HG03097 (cell line): ENCODE measurements around the gene NBR1.
"Not testable (repeated sequence)": the region's sequence is repeated elsewhere in the genome, so short reads cannot be mapped to it uniquely, and the experiment has no call there.

Experiments used
- ATAC-seq: cut with Tn5 transposase; IDR thresholded peaks from one replicate; pipeline ENCODE4 v1.9.1; 2021; ENCODE audit not compliant: unreplicated experiment, low FRiP score

Gene NBR1

GRCh38 chr17:43211480-43212402 lies 40.7 kb downstream of the NBR1 start, which contains the start of gene TMEM106A:
TSS of gene TMEM106A (plus strand) at chr17:43211875. CDS start at chr17:43213042, 1,167 bp downstream.
- peak; percentile 50 for ATAC-seq

GRCh38 chr17:43212641-43213490 lies 41.9 kb downstream of the NBR1 start:
- ATAC-seq, result no peak

- no peak for ATAC-seq
Measured at GRCh38 chr17:43213545-43213944, 42.5 kb downstream of the NBR1 start.

- ATAC-seq, result no peak
Measured at GRCh38 chr17:43215341-43215740, 44.3 kb downstream of the NBR1 start.

- no peak for ATAC-seq
Measured at GRCh38 chr17:43216369-43216761, 45.4 kb downstream of the NBR1 start.

GRCh38 chr17:43216762-43217613 lies 46.0 kb downstream of the NBR1 start:
- ATAC-seq, result no peak

GRCh38 chr17:43217614-43218087 lies 46.6 kb downstream of the NBR1 start:
- no peak for ATAC-seq

GRCh38 chr17:43219001-43219400 lies 48.0 kb downstream of the NBR1 start:
- ATAC-seq, result no peak

- ATAC-seq, result no peak
Measured at GRCh38 chr17:43219746-43220380, 48.8 kb downstream of the NBR1 start.

GRCh38 chr17:43220511-43221125 lies 49.6 kb downstream of the NBR1 start:
- ATAC-seq, result no peak

- ATAC-seq, result no peak
Measured at GRCh38 chr17:43224146-43224705, 53.2 kb downstream of the NBR1 start.

GRCh38 chr17:43226393-43226792 lies 55.4 kb downstream of the NBR1 start:
- ATAC-seq, result no peak

GRCh38 chr17:43228020-43228782 lies 57.2 kb downstream of the NBR1 start, which contains the start of gene CCDC200:
TSS of gene CCDC200 (minus strand) at chr17:43228623. CDS start at chr17:43228554, 69 bp downstream.
- ATAC-seq, result not testable (repeated sequence)

GRCh38 chr17:43231205-43232020 lies 60.4 kb downstream of the NBR1 start:
- ATAC-seq, result not testable (repeated sequence)

GRCh38 chr17:43232021-43232699 lies 61.1 kb downstream of the NBR1 start:
- ATAC-seq, result not testable (repeated sequence)

GRCh38 chr17:43233263-43233662 lies 62.2 kb downstream of the NBR1 start:
- not testable (repeated sequence) for ATAC-seq

GRCh38 chr17:43233877-43234276 lies 62.9 kb downstream of the NBR1 start, which contains the start of gene RNU2-1:
TSS of gene RNU2-1 (minus strand) at chr17:43233977.
- not testable (repeated sequence) for ATAC-seq
